Measurements from ENCODE around the gene CRYGD.

- TF ChIP-seq POLR2A (IDR thresholded peaks at IDR 0.05; ENCODE audit: low read depth, low read length) (no peak), POLR2AphosphoS5 (IDR thresholded peaks at IDR 0.05; ENCODE audit: low read depth, low read length) (no peak), TAF1 (IDR thresholded peaks at IDR 0.05; ENCODE audit: borderline replicate concordance, low read depth, low read length) (no peak)
Measured at GRCh38 chr2:208112969-208113368, 11.4 kb downstream of the CRYGD start.
